ENCODE data around the gene DNM3.
"Not testable (repeated sequence)": the region's sequence is repeated elsewhere in the genome, so short reads cannot be mapped to it uniquely, and the experiment has no call there.

DNM3 gene

DNA sequence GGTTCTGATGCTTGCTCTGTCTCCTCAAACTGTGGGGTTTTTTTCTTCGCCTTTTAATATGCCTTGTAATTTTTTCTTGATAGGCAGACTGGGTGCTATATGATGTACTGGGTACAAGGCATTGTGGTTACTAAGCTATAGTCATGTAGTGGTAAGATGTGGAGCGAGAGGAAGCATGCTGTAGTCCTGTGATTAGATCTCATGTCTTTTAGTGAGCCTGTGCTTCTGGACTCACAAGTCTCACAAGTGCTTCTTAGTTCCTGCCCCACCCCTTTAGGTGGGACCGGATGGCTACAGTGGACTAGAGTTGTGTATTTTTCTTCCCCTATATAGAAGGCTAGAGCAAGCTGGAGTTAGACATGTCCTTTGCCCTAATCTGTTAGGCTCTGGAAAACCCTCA is 178.7 kb downstream of the DNM3 start:
- DNase-seq (ENCODE audit: low read depth in 1 of 2, low spot score in 1 of 2): no peak

DNA sequence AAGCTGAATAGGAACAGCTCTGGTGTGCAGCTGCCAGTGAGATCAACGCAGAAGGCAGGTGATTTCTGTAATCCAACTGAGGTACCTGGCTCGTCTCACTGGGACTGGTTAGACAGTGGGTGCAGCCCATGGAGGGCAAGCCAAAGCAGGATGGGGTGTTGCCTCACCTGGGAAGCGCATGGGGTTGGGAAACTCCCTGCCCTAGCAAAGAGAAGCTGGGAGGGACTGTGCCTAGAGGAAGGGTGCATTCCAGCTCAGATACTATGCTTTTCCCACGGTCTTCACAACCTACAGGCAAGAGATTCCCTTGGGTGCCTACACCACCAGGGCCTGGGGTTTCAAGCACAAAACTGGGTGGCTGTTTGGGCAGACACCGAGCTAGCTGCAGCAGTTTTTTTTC is 183.2 kb downstream of the DNM3 start:
- DNase-seq (ENCODE audit: low read depth in 1 of 2, low spot score in 1 of 2): no peak

DNA sequence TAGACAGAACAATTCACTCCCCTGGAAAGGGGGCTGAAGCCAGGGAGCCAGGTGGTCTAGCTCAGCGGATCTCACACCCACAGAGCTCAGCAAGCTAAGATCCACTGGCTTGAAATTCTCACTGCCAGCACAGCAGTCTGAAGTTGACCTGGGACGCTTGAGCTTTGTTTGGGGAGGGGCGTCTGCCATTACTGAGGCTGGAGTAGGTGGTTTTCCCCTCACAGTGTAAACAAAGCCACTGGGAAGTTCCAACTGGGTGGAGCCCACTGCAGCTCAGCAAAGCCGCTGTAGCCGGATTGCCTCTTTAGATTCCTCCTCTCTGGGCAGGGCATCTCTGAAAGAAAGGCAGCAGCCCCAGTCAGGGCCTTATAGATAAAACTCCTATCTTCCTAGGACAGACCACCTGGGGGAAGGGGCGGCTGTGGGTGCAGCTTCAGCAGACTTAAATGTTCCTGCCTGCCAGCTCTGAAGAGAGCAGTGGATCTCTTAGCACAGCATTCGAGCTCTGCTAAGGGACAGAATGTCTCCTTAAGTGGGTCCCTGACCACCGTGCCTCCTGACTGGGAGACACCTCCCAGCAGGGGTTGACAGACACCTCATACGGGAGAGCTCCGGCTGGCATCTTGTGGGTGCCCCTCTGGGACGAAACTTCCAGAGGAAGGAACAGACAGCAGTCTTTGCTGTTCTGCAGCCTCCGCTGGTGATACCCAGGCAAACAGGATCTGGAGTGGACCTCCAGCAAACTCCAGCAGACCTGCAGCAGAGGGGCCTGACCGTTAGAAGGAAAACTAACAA is 183.8 kb downstream of the DNM3 start:
- DNase-seq (ENCODE audit: low read depth in 1 of 2, low spot score in 1 of 2): not testable (repeated sequence)

DNA sequence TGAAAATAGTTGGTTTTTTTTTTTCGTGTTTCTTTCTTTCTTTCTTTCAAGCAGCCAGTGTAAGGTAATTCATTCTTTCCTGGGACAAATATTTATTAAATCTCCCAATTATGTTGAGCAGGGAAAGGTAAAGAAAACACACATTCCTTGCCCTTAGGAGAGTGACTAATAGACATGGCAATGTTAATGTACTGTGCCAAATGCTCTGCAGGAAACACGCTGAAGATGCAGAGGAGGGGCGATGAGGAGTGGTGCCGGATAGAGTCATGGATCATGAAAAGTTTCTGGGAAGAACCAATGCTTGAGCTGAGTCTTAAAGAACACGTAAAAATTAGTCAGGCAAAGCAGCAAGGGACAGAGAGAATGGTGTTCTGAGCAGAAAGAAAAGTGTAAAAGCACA is 199.2 kb downstream of the DNM3 start:
- DNase-seq (ENCODE audit: low read depth in 1 of 2, low spot score in 1 of 2): no peak

DNA sequence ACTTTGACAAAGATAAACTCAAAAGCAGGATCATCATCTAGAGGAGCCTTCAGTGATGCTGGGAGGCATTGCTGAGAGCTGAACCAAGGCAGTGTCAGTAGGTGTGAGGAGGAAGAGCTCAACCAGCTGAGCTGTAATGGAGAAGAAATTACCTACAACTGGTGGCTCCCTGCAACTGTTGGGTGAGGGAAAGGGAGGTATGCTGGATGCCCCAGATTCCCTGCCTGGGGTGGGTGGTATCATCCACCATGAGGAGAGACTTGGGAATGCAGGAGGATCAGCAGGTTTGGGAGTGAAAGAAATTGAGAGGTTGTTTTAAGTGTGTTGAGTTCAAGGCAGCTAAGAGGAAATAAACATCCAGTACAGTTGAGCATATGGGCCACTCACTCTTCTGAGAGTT is 199.8 kb downstream of the DNM3 start:
- DNase-seq (ENCODE audit: low read depth in 1 of 2, low spot score in 1 of 2): no peak

DNA sequence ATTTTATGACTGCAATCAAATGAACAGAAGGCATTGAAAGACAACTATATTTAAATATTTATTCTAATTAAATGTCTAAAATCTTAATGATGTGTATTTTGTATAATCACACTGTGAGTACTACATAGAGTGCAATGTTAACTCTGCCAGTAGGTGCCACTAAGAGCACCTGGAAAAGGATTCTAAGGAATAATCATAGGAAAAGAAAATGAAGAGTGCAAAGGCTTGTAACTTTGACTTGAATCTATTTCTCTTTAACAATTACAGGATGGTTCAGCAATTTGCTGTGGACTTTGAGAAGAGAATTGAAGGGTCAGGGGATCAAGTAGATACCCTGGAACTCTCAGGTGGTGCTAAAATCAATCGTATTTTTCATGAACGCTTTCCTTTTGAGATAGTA is 200.4 kb downstream of the DNM3 start:
- no peak for DNase-seq (ENCODE audit: low read depth in 1 of 2, low spot score in 1 of 2)

DNA sequence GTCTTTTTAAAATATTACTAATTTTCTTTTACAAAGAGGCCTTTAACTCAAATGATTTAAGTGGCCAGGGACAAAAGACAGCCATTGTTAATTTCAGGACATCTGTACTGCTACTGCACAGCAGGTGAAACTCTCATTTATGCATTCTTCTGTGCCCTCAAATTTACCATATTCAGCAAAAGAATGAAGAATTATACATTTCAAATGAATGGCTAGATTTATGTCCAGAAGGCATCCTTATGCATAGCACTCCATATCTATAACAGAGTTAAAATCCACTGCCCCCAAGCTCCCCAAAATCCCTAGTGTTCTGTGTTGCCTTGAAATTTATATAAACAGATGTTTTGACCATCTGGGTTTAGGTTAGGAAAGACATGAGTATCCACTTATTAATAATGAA is 202.6 kb downstream of the DNM3 start:
- no peak for DNase-seq (ENCODE audit: low read depth in 1 of 2, low spot score in 1 of 2)

DNA sequence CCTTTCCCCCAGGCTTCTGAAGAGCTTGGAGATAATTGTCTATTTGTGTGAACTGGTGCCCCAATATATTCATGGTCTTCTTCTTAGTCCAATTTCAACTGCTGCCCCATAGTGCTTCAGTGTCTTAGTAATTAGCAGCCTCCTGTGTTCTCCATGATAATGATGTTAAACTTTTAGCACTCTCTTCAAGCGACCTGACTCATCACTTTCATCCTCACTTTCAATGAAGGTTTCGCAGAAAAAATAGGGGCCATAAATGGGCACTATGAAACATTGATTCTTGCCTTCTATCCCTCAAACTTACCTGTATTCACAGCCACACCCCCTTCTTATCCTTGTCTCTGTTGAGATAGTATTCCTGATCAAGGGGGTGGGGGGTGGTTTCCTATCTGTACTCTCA is 210.6 kb downstream of the DNM3 start:
- DNase-seq (ENCODE audit: low read depth in 1 of 2, low spot score in 1 of 2): no peak

DNA sequence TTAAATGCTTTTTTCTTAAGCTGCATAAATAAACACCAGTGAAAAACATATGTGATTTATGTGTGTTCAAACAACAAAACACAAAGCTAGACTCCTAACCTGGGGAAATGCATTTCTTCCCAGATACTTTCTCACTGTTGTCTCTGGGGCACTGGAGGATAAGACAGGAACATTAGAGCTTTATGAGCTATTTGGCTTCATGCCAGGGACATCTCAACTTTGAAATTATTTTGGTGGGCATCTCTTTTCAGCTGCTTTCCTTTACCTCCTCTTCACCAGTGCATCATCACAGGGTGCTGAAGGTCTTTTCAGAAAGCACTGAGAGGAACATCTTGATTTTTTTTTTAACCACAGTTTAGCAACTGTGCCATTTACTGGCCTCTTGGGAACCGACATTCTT is 212.9 kb downstream of the DNM3 start:
- no peak for DNase-seq (ENCODE audit: low read depth in 1 of 2, low spot score in 1 of 2)

DNA sequence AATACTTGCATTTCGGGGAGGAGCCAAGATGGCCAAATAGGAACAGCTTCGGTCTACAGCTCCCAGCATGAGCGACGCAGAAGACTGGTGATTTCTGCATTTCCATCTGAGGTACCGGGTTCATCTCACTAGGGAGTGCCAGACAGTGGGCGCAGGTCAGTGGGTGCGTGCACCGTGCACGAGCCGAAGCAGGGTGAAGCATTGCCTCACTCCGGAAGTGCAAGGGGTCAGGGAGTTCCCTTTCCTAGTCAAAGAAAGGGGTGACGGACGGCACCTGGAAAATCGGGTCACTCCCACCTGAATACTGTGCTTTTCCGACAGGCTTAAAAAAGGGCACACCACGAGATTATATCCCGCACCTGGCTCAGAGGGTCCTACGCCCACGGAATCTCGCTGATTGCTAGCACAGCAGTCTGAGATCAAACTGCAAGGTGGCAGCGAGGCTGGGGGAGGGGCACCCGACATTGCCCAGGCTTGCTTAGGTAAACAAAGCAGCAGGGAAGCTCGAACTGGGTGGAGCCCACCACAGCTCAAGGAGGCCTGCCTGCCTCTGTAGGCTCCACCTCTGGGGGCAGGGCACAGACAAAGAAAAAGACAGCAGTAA is 214.6 kb downstream of the DNM3 start:
- not testable (repeated sequence) for DNase-seq (ENCODE audit: low read depth in 1 of 2, low spot score in 1 of 2)

DNA sequence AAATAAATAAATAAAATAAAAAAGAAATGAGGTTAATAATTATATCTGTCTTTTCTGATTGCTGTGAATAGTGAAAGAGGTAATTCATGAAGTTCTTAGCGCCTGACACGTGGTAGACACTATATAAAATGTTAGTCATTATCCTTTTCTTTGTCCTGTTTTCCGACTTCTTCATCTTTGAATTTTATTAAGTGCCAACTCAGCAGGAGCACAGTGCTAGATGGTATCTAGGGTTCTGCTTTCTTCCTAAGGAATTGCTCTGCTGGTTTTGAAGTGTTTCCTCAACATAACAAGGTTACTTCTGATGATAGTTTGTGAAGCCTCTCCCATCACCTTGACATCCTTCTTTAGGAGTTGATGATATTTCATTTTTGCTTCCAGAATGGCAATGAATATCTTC is 227.0 kb downstream of the DNM3 start:
- DNase-seq (ENCODE audit: low read depth in 1 of 2, low spot score in 1 of 2): no peak

DNA sequence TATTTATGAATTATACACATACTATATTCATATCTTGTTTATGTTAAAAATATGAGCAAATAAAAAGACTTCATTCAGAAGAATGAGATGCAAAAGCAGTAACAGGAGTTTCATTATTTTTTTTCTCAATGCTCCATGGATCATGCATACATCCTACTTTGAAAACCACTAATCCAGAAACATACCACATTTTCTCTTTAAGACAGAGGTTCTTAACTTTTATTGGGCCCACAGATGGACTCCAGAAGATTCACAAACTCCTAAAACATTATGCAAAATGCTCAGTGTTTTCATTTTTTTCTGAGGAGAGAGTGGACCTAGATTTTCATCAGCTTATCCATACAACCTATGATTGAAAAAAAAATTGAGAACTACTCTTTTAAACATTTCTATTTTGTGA is 227.8 kb downstream of the DNM3 start:
- DNase-seq (ENCODE audit: low read depth in 1 of 2, low spot score in 1 of 2): no peak

DNA sequence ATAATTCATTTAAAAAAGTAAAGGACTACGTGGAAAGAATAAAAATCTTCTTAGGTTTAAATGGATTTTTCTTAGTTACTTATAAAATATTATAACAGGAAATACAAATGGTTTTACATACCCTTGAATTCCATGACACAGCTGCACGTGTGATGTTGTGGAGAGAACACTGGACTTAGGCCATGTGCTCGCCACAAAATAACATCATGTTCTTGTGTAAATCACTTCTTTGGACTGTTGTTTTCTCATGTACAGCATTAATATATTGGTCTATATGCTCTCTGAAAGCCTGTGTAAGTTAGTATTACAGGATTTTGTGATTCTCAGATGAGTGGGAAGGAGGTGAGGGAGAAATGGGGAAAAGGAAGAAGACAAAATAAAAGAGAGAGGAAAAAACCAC is 228.2 kb downstream of the DNM3 start:
- no peak for DNase-seq (ENCODE audit: low read depth in 1 of 2, low spot score in 1 of 2)

DNA sequence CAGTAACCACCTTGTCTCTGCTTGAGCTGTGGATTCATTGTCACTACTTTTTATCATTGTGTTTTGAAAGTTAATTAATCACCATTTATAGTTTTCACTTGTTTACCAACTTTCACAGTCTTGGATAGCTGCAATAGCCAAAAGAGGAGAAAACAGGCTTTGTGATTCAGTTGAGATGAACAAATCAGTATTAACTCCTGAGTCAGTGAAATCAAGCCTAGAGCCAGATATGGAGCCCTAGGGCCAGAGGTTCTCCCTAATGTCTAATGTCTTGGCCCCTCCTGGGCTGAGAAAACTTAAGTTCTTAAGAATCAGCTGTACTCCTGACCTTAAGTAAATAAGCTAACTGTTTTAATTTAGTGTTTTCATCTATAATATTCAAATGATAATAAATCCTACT is 228.8 kb downstream of the DNM3 start:
- no peak for DNase-seq (ENCODE audit: low read depth in 1 of 2, low spot score in 1 of 2)

DNA sequence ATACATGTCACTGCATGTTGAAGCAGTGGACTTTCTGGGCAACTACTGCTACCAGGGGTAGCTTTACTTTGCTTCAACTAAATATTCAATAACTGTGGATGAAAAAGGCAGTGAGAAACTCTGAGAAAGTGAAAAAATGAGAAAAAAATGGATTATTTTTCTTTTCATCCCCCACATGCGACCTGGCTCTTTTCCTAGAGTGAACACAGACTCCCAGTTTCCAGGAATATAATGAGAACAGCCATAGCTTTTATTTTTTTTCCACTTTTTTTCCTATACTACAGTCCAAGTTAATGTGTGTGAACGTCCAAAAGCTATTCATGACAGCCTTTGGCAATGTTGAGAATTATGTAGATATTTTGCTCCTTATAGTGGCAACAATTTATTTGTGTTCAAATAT is 230.4 kb downstream of the DNM3 start:
- DNase-seq (ENCODE audit: low read depth in 1 of 2, low spot score in 1 of 2): no peak

DNA sequence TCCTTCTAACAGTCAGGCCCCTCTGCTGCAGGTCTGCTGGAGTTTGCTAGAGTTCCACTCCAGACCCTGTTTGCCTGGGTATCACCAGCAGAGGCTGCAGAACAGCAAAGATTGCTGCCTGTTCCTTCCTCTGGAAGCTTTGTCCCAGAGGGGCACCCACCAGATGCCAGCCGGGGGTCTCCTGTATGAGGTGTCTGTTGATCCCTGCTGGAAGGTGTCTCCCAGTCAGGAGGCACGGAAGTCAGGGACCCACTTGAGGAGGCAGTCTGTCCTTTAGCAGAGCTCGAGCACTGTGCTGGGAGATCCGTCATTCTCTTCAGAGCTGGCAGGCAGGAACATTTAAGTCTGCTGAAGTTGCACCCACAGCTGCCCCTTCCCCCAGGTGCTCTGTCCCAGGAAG is 238.6 kb downstream of the DNM3 start:
- DNase-seq (ENCODE audit: low read depth in 1 of 2, low spot score in 1 of 2): not testable (repeated sequence)

DNA sequence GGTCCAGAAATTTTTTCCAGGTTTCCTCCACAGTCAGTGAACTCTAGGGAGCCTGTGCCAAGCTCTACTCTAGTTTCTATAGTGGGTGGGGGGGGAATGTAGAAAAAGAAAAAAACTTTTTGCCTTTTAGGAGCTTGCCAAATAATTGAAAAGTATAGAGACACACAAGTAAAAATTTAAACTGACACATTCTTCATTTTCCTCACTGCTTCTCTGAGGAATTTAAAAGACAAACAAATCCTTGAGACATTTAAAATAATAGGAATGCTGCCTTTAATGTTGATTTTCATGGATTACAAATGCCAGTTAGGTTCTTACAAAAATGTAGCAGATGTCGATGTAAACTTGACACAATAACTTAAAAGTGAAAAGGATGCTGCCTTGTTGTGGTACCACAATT is 241.9 kb downstream of the DNM3 start:
- no peak for DNase-seq (ENCODE audit: low read depth in 1 of 2, low spot score in 1 of 2)

DNA sequence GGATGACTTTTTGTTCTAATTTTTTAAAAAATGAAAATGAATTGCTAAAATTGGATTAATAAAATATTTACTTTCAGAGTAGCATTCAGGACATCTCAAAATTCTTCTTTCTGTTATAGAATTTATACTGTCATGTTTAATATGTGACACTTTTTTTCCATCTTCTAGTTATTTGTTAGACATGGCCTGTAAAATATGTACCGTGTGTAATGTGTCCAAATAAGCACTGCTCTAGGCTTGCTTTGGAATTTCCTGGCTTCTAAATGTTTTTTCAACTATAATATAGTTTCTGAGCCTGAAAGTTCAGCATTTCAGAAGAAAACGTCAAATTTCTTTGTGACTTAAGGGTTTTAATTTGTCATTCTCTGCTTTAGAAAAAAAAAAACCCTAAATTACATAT is 243.6 kb downstream of the DNM3 start:
- DNase-seq (ENCODE audit: low read depth in 1 of 2, low spot score in 1 of 2): no peak

DNA sequence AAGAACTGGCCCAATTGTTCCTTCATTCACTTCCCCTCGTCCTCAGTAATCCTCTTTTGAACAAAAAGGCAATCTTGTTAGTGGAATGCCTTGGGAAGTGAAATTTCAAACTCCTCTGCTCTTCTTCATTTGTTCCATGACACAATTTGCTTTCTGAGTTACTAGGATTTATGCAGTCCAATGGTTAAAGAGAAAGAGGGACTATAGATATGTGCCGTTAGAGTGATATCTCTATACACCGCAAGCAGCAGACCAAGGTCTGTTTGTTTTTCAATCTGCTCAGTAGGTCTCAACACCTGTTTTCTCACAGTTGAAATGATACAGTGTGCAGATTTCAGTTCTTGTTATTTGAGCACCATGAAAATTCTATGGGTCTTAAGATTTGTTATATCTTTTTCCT is 244.0 kb downstream of the DNM3 start:
- no peak for DNase-seq (ENCODE audit: low read depth in 1 of 2, low spot score in 1 of 2)

DNA sequence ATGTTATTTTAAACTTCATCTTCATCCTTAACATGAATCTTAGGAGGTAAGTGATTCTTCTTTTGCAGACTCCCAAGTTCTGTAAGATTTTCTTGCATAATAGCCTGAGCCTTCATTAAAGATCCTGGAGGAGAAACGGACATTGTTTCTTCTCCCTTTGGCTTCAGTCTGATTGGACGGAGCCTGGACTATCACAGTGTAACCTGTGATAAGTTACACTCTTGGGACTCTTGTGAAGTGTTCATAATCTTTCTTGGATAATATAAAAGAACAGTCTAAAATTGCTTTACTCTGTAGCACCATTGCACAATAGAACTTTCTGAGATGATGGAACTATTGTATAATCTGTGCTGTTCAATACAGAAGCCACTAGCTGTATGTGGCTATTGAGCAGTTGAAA is 244.8 kb downstream of the DNM3 start:
- DNase-seq (ENCODE audit: low read depth in 1 of 2, low spot score in 1 of 2): no peak

DNA sequence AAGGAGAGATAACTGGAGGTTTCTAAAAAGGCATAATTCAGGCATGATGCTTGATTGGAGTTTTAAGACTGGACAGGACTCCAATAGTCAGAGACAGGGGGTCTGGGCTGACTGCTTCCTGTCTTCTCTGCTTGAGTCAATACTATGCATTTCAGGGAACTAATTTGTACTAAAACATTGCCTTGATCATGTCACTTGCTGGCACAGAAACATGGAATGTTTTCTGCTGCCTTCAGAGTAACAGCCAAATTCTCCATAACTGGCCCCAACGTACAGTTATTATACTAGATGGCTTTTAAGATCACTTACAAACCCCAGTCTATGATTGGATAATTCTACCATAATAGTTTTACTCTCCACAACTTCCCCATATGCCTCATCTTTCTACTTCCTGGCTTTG is 247.0 kb downstream of the DNM3 start:
- no peak for DNase-seq (ENCODE audit: low read depth in 1 of 2, low spot score in 1 of 2)

DNA sequence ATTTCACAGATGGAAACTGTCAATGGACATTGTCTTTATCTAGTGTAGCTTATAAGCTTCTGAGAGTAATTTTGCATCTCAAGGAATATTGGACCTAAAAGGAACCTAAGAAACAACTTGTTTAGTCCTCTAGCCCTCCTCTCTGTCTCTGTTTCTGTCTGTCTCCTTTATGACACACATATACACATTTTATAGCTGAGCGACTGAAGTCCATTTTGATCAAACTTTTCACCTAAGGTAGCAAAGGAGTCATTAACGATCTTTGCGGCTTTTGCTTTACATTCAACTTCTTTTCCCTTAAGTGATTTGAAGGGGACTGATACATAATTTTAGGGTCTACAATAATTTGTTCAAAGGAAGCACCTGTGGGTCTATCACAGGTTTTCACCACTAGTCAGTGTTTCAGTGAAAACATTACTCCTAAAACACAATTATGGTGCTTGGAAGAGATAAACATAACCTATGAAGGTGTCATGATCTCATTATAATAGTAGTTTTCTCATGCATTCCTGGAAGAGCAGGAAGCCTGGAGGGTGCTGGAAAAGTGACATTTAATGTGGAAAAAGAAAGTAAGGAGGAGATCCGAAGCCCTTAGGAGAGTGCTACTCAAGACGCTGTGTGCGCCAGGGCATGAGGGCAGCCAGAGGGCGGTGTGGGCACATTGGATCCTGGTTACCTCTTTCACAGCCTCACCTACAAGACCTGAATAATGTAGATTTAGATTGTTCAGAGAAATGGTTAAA is 248.6 kb downstream of the DNM3 start:
- peak; percentile 26 to 49 for DNase-seq (ENCODE audit: low read depth in 1 of 2, low spot score in 1 of 2)

DNA sequence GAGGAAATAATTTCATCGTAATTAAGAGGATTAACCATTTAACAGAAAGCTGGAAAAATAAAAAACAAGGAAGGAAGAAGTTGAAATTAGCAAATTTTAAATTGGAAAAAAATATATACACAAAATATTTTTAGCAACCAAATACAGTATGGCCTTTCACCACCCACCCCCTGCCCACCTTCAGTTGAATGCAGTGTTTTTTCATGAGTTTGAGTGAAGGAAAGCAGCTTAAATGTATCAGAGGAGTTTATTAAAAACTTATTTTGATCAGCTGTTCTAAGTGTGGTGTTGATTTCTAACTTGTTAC is 249.2 kb downstream of the DNM3 start:
- DNase-seq (ENCODE audit: low read depth in 1 of 2, low spot score in 1 of 2): no peak
